H9 (cell line): Measurements from ENCODE around the gene SKP2. TPM values are rescaled to one million over a fixed set of nuclear protein-coding genes. Genes with fewer than 3 reads are reported as not detected.

Experiments
- DNase-seq: peaks from one replicate; pipeline ENCODE4 v3.0.0-alpha.2; 2017
- H2AFZ ChIP-seq: one replicate; pipeline ENCODE4 v1.6.1; 2013; ENCODE audit warnings: mild to moderate bottlenecking, low read length, control low read depth, moderate library complexity
- H2AK5ac ChIP-seq: 2 replicates; pipeline ENCODE4 v1.6.1; 2013; ENCODE audit warnings: low read length, control low read depth, mixed read lengths; ENCODE audit not compliant: insufficient read length
- H2BK120ac ChIP-seq: one replicate; pipeline ENCODE4 v1.6.1; 2013; ENCODE audit warnings: low read depth, mild to moderate bottlenecking, low read length, control low read depth, inconsistent platforms; ENCODE audit not compliant: poor library complexity, severe bottlenecking
- H2BK12ac ChIP-seq: 2 replicates; pipeline ENCODE4 v1.6.1; 2013; ENCODE audit warnings: low read length, control low read depth, mixed read lengths, low read depth; ENCODE audit not compliant: insufficient read length
- H2BK15ac ChIP-seq: 2 replicates; pipeline ENCODE4 v1.6.1; 2013; ENCODE audit warnings: low read depth, low read length, control low read depth
- H2BK20ac ChIP-seq: one replicate; pipeline ENCODE4 v1.6.1; 2013; ENCODE audit warnings: low read depth, mild to moderate bottlenecking, low read length, control low read depth, inconsistent platforms; ENCODE audit not compliant: poor library complexity, severe bottlenecking
- H2BK5ac ChIP-seq: 2 replicates; pipeline ENCODE4 v1.6.1; 2013; ENCODE audit warnings: low read length, control low read depth, mixed read lengths; ENCODE audit not compliant: insufficient read length
- H3K14ac ChIP-seq: 2 replicates; pipeline ENCODE4 v1.6.1; 2013; ENCODE audit warnings: low read length, control low read depth; ENCODE audit not compliant: insufficient read depth
- H3K18ac ChIP-seq: 2 replicates; pipeline ENCODE4 v1.6.1; 2013; ENCODE audit warnings: low read depth, mild to moderate bottlenecking, mixed read lengths, low read length, control low read depth; ENCODE audit not compliant: insufficient read length
- H3K23ac ChIP-seq: 2 replicates; pipeline ENCODE4 v1.6.1; 2013; ENCODE audit warnings: low read length, control low read depth, mixed read lengths, low read depth; ENCODE audit not compliant: insufficient read length
- H3K23me2 ChIP-seq: 2 replicates; pipeline ENCODE4 v1.6.1; 2013; ENCODE audit warnings: low read depth, mild to moderate bottlenecking, mixed read lengths, low read length, control low read depth; ENCODE audit not compliant: insufficient read length, poor library complexity, severe bottlenecking
- H3K27ac ChIP-seq: 2 replicates; pipeline ENCODE4 v1.5.1; 2013; ENCODE audit warnings: low read length, control low read depth, mixed read lengths, low read depth; ENCODE audit not compliant: insufficient read length
- H3K27me3 ChIP-seq: 2 replicates; pipeline ENCODE4 v1.6.1; 2013; ENCODE audit warnings: low read length, control low read depth, inconsistent platforms; ENCODE audit not compliant: insufficient read depth
- H3K4ac ChIP-seq: 2 replicates; pipeline ENCODE4 v1.6.1; 2013; ENCODE audit warnings: low read depth, mild to moderate bottlenecking, control low read depth, inconsistent platforms, low read length, moderate library complexity
- H3K4me1 ChIP-seq: 2 replicates; pipeline ENCODE4 v1.6.1; 2013; ENCODE audit warnings: low read length, control low read depth, inconsistent platforms; ENCODE audit not compliant: insufficient read depth
- H3K4me2 ChIP-seq: 2 replicates; pipeline ENCODE4 v1.6.1; 2013; ENCODE audit warnings: low read length, control low read depth, mixed read lengths; ENCODE audit not compliant: insufficient read length, insufficient read depth
- H3K56ac ChIP-seq: 2 replicates; pipeline ENCODE4 v1.6.1; 2013; ENCODE audit warnings: low read depth, mild to moderate bottlenecking, mixed read lengths, low read length, control low read depth; ENCODE audit not compliant: insufficient read length
- H3K79me1 ChIP-seq: 2 replicates; pipeline ENCODE4 v1.6.1; 2013; ENCODE audit warnings: low read depth, mild to moderate bottlenecking, moderate library complexity, low read length, control low read depth, inconsistent platforms; ENCODE audit not compliant: insufficient read depth, poor library complexity, severe bottlenecking
- H3K79me2 ChIP-seq: 2 replicates; pipeline ENCODE4 v1.6.1; 2013; ENCODE audit warnings: low read length, control low read depth, inconsistent platforms; ENCODE audit not compliant: insufficient read depth
- H3K9ac ChIP-seq: 2 replicates; pipeline ENCODE4 v1.6.1; 2013; ENCODE audit warnings: low read length, control low read depth, mixed read lengths; ENCODE audit not compliant: insufficient read length; ENCODE audit errors: extremely low read depth
- H3K9me3 ChIP-seq: one replicate; pipeline ENCODE4 v1.6.1; 2013; ENCODE audit warnings: low read depth, low read length, inconsistent platforms; ENCODE audit not compliant: control insufficient read depth
- H3T11ph ChIP-seq: one replicate; pipeline ENCODE4 v1.6.1; 2013; ENCODE audit warnings: mild to moderate bottlenecking, low read length, control low read depth, inconsistent platforms
- H4K20me1 ChIP-seq: one replicate; pipeline ENCODE4 v1.6.1; 2013; ENCODE audit not compliant: control insufficient read depth, insufficient read length, insufficient read depth
- H4K5ac ChIP-seq: 2 replicates; pipeline ENCODE4 v1.6.1; 2013; ENCODE audit warnings: low read depth, mild to moderate bottlenecking, mixed read lengths, low read length, control low read depth; ENCODE audit not compliant: insufficient read length
- H4K8ac ChIP-seq: replicated peaks from 2 replicates; pipeline ENCODE4 v1.6.1; 2013; ENCODE audit warnings: low read length, control low read depth, mixed read lengths, low read depth; ENCODE audit not compliant: insufficient read length
- H4K91ac ChIP-seq: 2 replicates; pipeline ENCODE4 v1.6.1; 2013; ENCODE audit warnings: low read depth, mild to moderate bottlenecking, moderate library complexity, mixed read lengths, low read length, control low read depth; ENCODE audit not compliant: insufficient read length
- H3K27ac Mint-ChIP-seq, 3 experiments: 2 replicates in 2 of 3; 3 replicates in 1 of 3; pipeline ENCODE4 v1.8.0; 2020 to 2021; ENCODE audit warnings: mixed read lengths in 3 of 3, mild to moderate bottlenecking in 1 of 3, moderate library complexity in 1 of 3
- H3K27me3 Mint-ChIP-seq: 2 replicates; pipeline ENCODE4 v1.8.0; 2021; ENCODE audit warnings: low read depth, mild to moderate bottlenecking, moderate library complexity, mixed read lengths
- H3K36me3 Mint-ChIP-seq, 3 experiments: 2 replicates in 2 of 3; 3 replicates in 1 of 3; pipeline ENCODE4 v1.8.0; 2020 to 2021; ENCODE audit warnings: low read depth in 3 of 3, mixed read lengths in 3 of 3; ENCODE audit not compliant: insufficient read depth in 1 of 3
- H3K4me1 Mint-ChIP-seq, 2 experiments: 2 replicates each; pipeline ENCODE4 v1.8.0; 2020; ENCODE audit warnings: mixed read lengths in 2 of 2
- H3K4me3 Mint-ChIP-seq, 2 experiments: 2 replicates in 1 of 2; 3 replicates in 1 of 2; pipeline ENCODE4 v1.8.0; 2020 to 2021; ENCODE audit warnings: mild to moderate bottlenecking in 2 of 2, mixed read lengths in 2 of 2, moderate library complexity in 1 of 2
- H3K9me3 Mint-ChIP-seq, 2 experiments: 2 replicates in 1 of 2; 3 replicates in 1 of 2; pipeline ENCODE4 v1.8.0; 2020; ENCODE audit warnings: mild to moderate bottlenecking in 2 of 2, mixed read lengths in 2 of 2, moderate library complexity in 1 of 2
- WGBS: extraction: QIAGEN DNeasy Blood & Tissue Kit; methylation state at CpG from one replicate; pipeline ENCODE4 v1.1.7; 2013; ENCODE audit warnings: missing lambda C conversion rate, low lambda C conversion rate, mixed read lengths; ENCODE audit not compliant: insufficient read length; ENCODE audit errors: extremely low coverage; 5-methylcytosine and 5-hydroxymethylcytosine counted together
- total RNA-seq: library from RNA; stranded (reverse); gene quantifications from 2 replicates; pipeline ENCODE4 v1.2.1, GENCODE V29; 2021
- TF ChIP-seq, protein P1 (sequence below): fragments of 200-600 bp; sonication (generic); conservative IDR thresholded peaks from 3 replicates; pipeline ENCODE4 v1.8.0; 2021; ENCODE audit warnings: antibody characterized with exemption, mild to moderate bottlenecking

SKP2 gene
- total RNA-seq, 1 experiment from 2014 or later, result 103 TPM

DNA sequence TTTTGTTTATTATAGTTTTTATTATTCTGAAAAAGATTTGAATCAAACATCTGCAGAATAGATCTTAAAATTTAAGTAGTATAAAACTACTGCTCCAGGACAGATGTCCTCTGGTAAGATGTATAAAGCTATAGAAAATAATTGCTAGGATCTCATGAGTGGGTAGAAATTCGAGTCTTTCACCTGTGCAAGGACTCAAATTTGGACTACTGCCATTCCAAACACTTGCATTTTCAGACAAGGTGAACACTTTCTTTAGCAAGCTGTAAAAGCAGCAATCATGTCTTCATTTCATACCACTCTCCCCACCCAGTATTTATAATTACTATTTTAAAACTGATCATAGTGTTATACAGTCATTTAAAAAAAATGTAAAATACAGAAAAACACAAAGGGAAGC, 20.7 kb downstream of the SKP2 start:
- H3K4me3 Mint-ChIP-seq, result no peak overlapping the region
- Histone ChIP-seq H3K14ac (no peak overlapping the region), H3K4ac (no peak overlapping the region), H2BK120ac (no peak overlapping the region), H4K20me1 (no peaks in the 10 kb centered on the region), H3K23me2 (no peaks in the 10 kb centered on the region), H3K79me1 (no peaks in the 10 kb centered on the region), H3K9ac (no peak overlapping the region), H3K79me2 (no peaks in the 10 kb centered on the region), H3K18ac (no peak overlapping the region), H3K4me2 (no peak overlapping the region), H3K23ac (no peak overlapping the region), H2BK12ac (no peak overlapping the region), H3K4me1 (no peaks in the 10 kb centered on the region), H4K8ac (no peak overlapping the region), H3K27me3 (no peaks in the 10 kb centered on the region), H4K5ac (no peak overlapping the region), H3K56ac (no peak overlapping the region), H3K9me3 (no peaks in the 10 kb centered on the region), H2BK5ac (no peak overlapping the region), H2AK5ac (no peak overlapping the region), H2AFZ (no peak overlapping the region), H3T11ph (no peak overlapping the region), H4K91ac (no peak overlapping the region), H2BK15ac (no peak overlapping the region), H3K27ac (no peak overlapping the region), H2BK20ac (no peak overlapping the region)
- no peaks in the 10 kb centered on the region for H3K27me3 Mint-ChIP-seq
- H3K36me3 Mint-ChIP-seq, result peaks cover 24 to 89% (median 81%) of the 10 kb centered on the region in 3 experiments; a peak in 6 of 7 replicates
- no peak overlapping the region for H3K27ac Mint-ChIP-seq
- no peaks in the 10 kb centered on the region for H3K9me3 Mint-ChIP-seq
- no peaks in the 10 kb centered on the region for H3K4me1 Mint-ChIP-seq
- WGBS, result no CpG with 5 or more reads among the region's 1 CpG
- no peak for DNase-seq
- TF ChIP-seq, protein P1, sequence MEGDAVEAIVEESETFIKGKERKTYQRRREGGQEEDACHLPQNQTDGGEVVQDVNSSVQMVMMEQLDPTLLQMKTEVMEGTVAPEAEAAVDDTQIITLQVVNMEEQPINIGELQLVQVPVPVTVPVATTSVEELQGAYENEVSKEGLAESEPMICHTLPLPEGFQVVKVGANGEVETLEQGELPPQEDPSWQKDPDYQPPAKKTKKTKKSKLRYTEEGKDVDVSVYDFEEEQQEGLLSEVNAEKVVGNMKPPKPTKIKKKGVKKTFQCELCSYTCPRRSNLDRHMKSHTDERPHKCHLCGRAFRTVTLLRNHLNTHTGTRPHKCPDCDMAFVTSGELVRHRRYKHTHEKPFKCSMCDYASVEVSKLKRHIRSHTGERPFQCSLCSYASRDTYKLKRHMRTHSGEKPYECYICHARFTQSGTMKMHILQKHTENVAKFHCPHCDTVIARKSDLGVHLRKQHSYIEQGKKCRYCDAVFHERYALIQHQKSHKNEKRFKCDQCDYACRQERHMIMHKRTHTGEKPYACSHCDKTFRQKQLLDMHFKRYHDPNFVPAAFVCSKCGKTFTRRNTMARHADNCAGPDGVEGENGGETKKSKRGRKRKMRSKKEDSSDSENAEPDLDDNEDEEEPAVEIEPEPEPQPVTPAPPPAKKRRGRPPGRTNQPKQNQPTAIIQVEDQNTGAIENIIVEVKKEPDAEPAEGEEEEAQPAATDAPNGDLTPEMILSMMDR, result no peak
